Erythroblast (primary cell): ENCODE measurements around the gene ZNF487.

Experiments used
- GATA1 ChIP-seq: IDR thresholded peaks from 2 replicates; pipeline ENCODE4 v1.6.1; 2011; ENCODE audit warnings: low read depth, mild to moderate bottlenecking, control low read depth, low read length, moderate library complexity
- POLR2A ChIP-seq: IDR thresholded peaks from 2 replicates; pipeline ENCODE4 v1.6.1; 2011; ENCODE audit warnings: mild to moderate bottlenecking, low read length

- TF ChIP-seq POLR2A, result no peak
- no peak for TF ChIP-seq GATA1
Measured at GRCh38 chr10:43390333-43390732, 46.6 kb upstream of the ZNF487 start.
